Activated CD8-positive, alpha-beta memory T cell treated with anti-CD3 and anti-CD28 coated beads for 24 hours (primary cell): ENCODE results near the gene DOCK4.
"Not testable (repeated sequence)": the region's sequence is repeated elsewhere in the genome, so short reads cannot be mapped to it uniquely, and the experiment has no call there.

Experiments used
- DNase-seq: peaks from one replicate; pipeline ENCODE4 v3.0.0-alpha.2; 2020

Gene DOCK4

GRCh38 chr7:111931958-111932357 lies 274.2 kb downstream of the DOCK4 start:
- DNase-seq = no peak

- DNase-seq = no peak
These were observed 275.1 kb downstream of the DOCK4 start for GRCh38 chr7:111931016-111931517.

GRCh38 chr7:111929264-111929663 lies 276.9 kb downstream of the DOCK4 start:
- no peak for DNase-seq

- no peak for DNase-seq
These were observed 278.7 kb downstream of the DOCK4 start for GRCh38 chr7:111927353-111928019.

GRCh38 chr7:111920329-111920728 lies 285.9 kb downstream of the DOCK4 start:
- no peak for DNase-seq

GRCh38 chr7:111919631-111920179 lies 286.5 kb downstream of the DOCK4 start:
- no peak for DNase-seq

GRCh38 chr7:111919164-111919563 lies 287.0 kb downstream of the DOCK4 start:
- no peak for DNase-seq

GRCh38 chr7:111918461-111918860 lies 287.7 kb downstream of the DOCK4 start:
- DNase-seq = no peak

GRCh38 chr7:111917404-111917803 lies 288.8 kb downstream of the DOCK4 start:
- not testable (repeated sequence) for DNase-seq

GRCh38 chr7:111914291-111914690 lies 291.9 kb downstream of the DOCK4 start:
- DNase-seq = no peak

GRCh38 chr7:111911166-111911961 lies 294.8 kb downstream of the DOCK4 start:
- DNase-seq = no peak

- DNase-seq = no peak
These were observed 295.5 kb downstream of the DOCK4 start for GRCh38 chr7:111910656-111911055.

GRCh38 chr7:111908673-111909072 lies 297.5 kb downstream of the DOCK4 start:
- DNase-seq = not testable (repeated sequence)

GRCh38 chr7:111903797-111904196 lies 302.4 kb downstream of the DOCK4 start:
- DNase-seq = no peak

- no peak for DNase-seq
These were observed 303.2 kb downstream of the DOCK4 start for GRCh38 chr7:111903016-111903415.

GRCh38 chr7:111900283-111900682 lies 305.9 kb downstream of the DOCK4 start:
- DNase-seq = no peak

- no peak for DNase-seq
These were observed 311.1 kb downstream of the DOCK4 start for GRCh38 chr7:111895049-111895448.

- DNase-seq = no peak
These were observed 311.7 kb downstream of the DOCK4 start for GRCh38 chr7:111894518-111894917.

- no peak for DNase-seq
These were observed 313.0 kb downstream of the DOCK4 start for GRCh38 chr7:111893190-111893589.

GRCh38 chr7:111892588-111892987 lies 313.6 kb downstream of the DOCK4 start:
- DNase-seq = no peak

GRCh38 chr7:111887734-111888133 lies 318.5 kb downstream of the DOCK4 start:
- DNase-seq = no peak

GRCh38 chr7:111886233-111886632 lies 320.0 kb downstream of the DOCK4 start:
- no peak for DNase-seq

GRCh38 chr7:111883241-111883640 lies 323.0 kb downstream of the DOCK4 start:
- DNase-seq = no peak

GRCh38 chr7:111878785-111879184 lies 327.4 kb downstream of the DOCK4 start:
- no peak for DNase-seq
